ENCODE data around the gene B4GALT5. TPM values are rescaled to one million over a fixed set of nuclear protein-coding genes. Genes with fewer than 3 reads are reported as not detected.
A peak's percentile ranks its signal among the peaks of the same experiment; 100 is the strongest.

Gene B4GALT5
- total RNA-seq, 1 donor from 2014 or later, result 47.9 TPM

DNA sequence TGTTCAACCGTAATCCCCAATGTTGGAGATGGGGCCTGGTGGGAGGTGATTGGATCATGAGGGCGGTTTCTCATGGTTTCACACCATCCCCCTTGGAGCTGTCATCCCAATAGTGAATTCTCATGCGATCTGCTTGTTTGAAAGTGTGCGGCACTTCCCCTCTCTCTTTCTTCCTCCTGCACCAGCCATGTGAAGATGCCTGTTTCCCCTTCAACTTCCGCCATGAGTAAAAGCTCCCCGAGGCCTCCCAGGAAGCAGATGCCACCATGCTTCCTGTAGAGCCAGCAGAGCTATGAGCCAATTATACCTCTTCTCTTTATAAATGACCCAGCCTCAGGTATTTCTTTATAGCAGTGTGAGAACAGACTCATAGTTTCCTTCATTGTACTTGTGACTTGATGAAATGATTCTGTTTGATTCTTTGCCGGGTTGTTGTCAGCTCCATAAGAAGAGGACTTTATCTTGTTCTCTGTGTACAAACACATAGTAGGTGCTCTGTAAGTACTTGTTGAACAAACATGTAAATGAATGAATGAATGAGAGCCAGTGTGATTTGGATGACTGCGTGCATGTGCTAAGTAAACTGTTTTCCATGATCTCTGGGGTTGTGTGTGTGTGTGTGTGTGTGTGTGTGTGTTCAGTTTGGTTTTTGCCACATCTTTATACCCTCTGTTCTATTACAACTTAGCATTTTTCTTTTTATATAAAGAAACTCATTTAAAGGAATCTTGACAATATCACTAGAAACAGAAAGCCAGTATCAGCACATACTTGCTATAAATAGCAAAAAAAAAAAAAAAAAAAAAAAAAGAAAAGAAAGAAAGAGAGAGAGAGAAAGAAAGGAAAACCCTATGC, 123.3 kb downstream of the B4GALT5 start:
- Mint-ChIP-seq H3K4me3 (no peak overlapping the region), H3K36me3 (no peaks in the 10 kb centered on the region), H3K9me3 (no peaks in the 10 kb centered on the region), H3K27ac (peak overlapping the region; percentile 18), H3K27me3 (no peaks in the 10 kb centered on the region), H3K4me1 (ENCODE audit: unreplicated experiment) (peaks cover 64% of the 10 kb centered on the region)
- TF ChIP-seq, protein P1, sequence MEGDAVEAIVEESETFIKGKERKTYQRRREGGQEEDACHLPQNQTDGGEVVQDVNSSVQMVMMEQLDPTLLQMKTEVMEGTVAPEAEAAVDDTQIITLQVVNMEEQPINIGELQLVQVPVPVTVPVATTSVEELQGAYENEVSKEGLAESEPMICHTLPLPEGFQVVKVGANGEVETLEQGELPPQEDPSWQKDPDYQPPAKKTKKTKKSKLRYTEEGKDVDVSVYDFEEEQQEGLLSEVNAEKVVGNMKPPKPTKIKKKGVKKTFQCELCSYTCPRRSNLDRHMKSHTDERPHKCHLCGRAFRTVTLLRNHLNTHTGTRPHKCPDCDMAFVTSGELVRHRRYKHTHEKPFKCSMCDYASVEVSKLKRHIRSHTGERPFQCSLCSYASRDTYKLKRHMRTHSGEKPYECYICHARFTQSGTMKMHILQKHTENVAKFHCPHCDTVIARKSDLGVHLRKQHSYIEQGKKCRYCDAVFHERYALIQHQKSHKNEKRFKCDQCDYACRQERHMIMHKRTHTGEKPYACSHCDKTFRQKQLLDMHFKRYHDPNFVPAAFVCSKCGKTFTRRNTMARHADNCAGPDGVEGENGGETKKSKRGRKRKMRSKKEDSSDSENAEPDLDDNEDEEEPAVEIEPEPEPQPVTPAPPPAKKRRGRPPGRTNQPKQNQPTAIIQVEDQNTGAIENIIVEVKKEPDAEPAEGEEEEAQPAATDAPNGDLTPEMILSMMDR (conservative IDR thresholded peaks at IDR 0.05), result no peak
- no peak for DNase-seq (ENCODE audit: extremely low spot score, unreplicated experiment)

DNA sequence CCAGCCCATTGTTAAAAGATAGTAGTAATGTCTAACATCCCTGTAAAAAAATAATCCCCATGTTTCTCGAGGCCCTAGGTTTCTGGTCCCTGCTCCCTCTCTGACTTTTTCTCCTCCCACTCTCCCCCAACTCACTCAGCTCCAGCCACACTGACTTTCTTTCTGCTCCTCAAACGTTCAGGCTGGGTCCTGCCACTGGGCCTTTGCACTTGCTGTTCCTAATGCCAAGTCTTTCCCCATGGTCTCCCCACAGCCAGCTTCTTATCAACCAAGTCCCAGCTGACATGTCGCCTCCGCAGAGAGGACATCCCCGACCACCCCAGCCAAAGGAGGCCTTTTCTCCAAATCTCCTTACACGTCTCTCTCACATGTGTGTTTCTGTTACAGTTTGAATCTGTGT, 123.9 kb downstream of the B4GALT5 start:
- DNase-seq (ENCODE audit: extremely low spot score, unreplicated experiment), result no peak
- H3K4me1 Mint-ChIP-seq (ENCODE audit: unreplicated experiment), result peaks cover 59% of the 10 kb centered on the region
- no peaks in the 10 kb centered on the region for H3K9me3 Mint-ChIP-seq
- no peaks in the 10 kb centered on the region for H3K36me3 Mint-ChIP-seq
- H3K4me3 Mint-ChIP-seq, result no peak overlapping the region
- no peaks in the 10 kb centered on the region for H3K27me3 Mint-ChIP-seq
- TF ChIP-seq, protein P1 (conservative IDR thresholded peaks at IDR 0.05), result no peak
- no peak overlapping the region for H3K27ac Mint-ChIP-seq

DNA sequence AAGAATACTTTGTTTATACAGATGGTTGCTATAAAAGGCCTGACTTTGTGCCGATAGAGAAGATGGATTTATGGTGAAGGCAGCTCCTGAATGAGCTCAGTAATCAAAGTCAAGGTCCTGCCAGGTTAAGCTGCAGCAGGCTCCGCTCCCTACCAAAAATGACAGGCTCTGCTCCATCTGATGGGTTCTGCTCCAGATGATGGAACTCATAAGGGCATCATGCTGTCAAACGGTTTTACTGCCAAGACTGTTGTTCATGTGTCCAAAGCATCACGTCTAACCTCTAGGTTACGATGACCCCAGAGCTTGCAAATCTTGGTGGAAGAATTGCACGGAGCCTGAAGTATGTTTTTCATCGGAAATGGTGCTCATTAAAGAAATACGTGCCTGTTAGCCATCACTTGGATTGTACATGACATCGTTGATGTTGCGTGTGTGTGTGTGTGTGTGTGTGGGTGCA, 126.5 kb downstream of the B4GALT5 start:
- H3K36me3 Mint-ChIP-seq, result peaks cover 3% of the 10 kb centered on the region
- peaks cover 3% of the 10 kb centered on the region for H3K9me3 Mint-ChIP-seq
- no peaks in the 10 kb centered on the region for H3K27me3 Mint-ChIP-seq
- H3K4me3 Mint-ChIP-seq, result peak overlapping the region; percentile 51
- TF ChIP-seq, protein P1 (conservative IDR thresholded peaks at IDR 0.05), result no peak
- H3K27ac Mint-ChIP-seq, result peak overlapping the region; percentile 76
- DNase-seq (ENCODE audit: extremely low spot score, unreplicated experiment), result no peak
- H3K4me1 Mint-ChIP-seq (ENCODE audit: unreplicated experiment), result peaks cover 61% of the 10 kb centered on the region

DNA sequence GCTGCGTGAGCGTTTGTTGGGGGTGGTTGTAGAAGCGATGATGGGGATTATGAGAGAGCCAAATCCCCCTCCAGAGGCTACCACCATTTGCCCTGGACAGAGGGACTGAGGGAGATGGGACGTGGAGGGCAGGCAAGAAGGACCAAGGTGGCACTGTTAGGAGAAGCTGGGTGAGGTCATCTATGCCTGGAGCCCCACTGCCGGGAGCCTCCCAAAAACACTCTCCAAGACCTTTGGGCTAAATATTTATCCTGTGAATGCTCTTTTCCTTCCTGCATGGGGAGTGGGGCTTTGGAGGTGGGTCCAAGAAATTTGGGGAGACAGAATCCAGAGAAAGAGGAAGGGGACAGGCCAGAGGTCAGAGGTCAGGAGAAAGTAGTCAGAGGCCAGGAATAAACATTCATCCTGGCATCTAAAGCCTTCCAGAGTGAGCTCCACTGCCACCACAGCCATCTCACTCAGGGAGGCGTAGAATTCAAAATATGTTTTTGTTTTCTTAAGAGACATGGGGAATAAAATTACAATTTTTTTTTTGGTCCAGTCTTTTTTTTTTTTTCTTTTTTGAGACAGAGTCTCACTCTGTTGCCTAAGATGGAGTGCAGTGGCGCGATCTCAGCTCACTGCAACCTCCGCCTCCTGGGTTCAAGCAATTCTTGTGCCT, 128.0 kb downstream of the B4GALT5 start:
- peaks cover 53% of the 10 kb centered on the region for H3K4me1 Mint-ChIP-seq (ENCODE audit: unreplicated experiment)
- TF ChIP-seq, protein P1 (conservative IDR thresholded peaks at IDR 0.05), result no peak
- H3K27me3 Mint-ChIP-seq, result no peaks in the 10 kb centered on the region

DNA sequence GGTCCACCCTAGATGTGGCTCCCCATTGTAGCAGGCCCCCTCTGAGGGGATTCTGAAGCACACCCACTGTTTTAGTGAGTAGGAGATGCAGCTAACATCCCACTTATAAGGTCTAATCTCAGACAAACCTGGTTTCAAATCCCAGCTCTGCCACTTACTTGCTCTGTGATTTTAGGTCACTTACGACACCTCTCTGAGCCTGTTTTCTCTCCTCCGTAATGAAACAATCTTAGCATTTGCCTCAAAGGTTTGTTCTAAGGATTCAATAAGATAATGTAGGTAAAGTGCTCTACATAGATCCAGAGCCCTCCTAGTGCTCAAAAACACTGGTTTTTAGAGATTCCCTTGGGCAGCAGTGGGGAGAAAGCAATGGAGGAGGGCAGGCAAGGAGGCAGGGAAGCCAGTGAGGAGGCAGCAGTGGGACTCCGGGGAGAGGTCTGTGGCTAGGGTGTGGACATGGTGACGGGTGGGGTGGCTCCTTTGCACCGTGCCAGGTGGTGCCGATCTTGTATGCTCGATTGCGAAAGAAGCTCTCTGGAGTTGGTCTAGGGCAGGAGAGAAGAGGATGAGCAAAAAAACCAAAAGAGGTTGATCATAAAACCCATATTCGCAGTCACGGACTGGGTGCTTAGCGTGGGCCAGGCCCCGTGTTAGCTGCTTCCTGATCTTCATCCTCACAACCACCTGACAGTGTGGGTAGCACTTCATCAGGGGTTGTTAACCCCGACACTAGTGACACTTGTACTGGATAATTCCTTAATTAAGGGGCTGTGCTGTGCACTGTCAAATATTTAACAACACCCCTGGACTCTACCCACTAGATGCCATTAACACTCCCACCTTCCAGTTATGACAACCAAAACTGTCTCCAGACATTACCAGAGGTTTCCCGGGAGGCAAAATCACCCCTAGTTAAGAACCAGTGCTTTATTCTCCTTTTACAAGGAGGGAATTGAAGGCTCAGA, 129.0 kb downstream of the B4GALT5 start:
- Mint-ChIP-seq H3K4me1 (ENCODE audit: unreplicated experiment) (peaks cover 48% of the 10 kb centered on the region), H3K27me3 (no peaks in the 10 kb centered on the region), H3K36me3 (peaks cover 3% of the 10 kb centered on the region), H3K27ac (peak overlapping the region; percentile 82), H3K9me3 (peaks cover 3% of the 10 kb centered on the region), H3K4me3 (no peak overlapping the region)
- TF ChIP-seq, protein P1 (conservative IDR thresholded peaks at IDR 0.05), result no peak
- no peak for DNase-seq (ENCODE audit: extremely low spot score, unreplicated experiment)

More for the DNA sequence above, 128.0 kb downstream of the B4GALT5 start:
- H3K9me3 Mint-ChIP-seq, result peaks cover 3% of the 10 kb centered on the region
- no peak for DNase-seq (ENCODE audit: extremely low spot score, unreplicated experiment)
- peak overlapping the region; percentile 82 for H3K27ac Mint-ChIP-seq
- H3K36me3 Mint-ChIP-seq, result peaks cover 3% of the 10 kb centered on the region
- H3K4me3 Mint-ChIP-seq, result no peak overlapping the region

All from type B pancreatic cell (in vitro differentiated cells).